Epithelial cell of proximal tubule (primary cell): ENCODE results near the gene CORO2B. TPM values are rescaled to one million over a fixed set of nuclear protein-coding genes. Genes with fewer than 3 reads are reported as not detected.
"Not testable (repeated sequence)": the region's sequence is repeated elsewhere in the genome, so short reads cannot be mapped to it uniquely, and the experiment has no call there.

ENCODE experiments used
- DNase-seq: peaks from one replicate; pipeline ENCODE4 v3.0.0-alpha.2; 2011; ENCODE audit warnings: low read depth
- H3K4me3 ChIP-seq: 2 replicates; pipeline ENCODE4 v1.5.1; 2011; ENCODE audit warnings: low read depth, mild to moderate bottlenecking, low read length
- CTCF ChIP-seq: conservative IDR thresholded peaks from 2 replicates; pipeline ENCODE4 v1.5.1; 2012; ENCODE audit warnings: low read depth, mild to moderate bottlenecking, low read length
- total RNA-seq: library from RNA; depleted of rRNA; stranded (reverse); fragments of >200 nt; gene quantifications from 2 replicates; pipeline ENCODE4 v1.2.3, GENCODE V29; 2015

The CORO2B gene
- total RNA-seq, 1 donor from 2014 or later = 18.3 TPM

GRCh38 chr15:68602459-68603215 is 23.8 kb downstream of the CORO2B start:
- H3K4me3 ChIP-seq = no peak overlapping the region
- no peak for DNase-seq
- no peak for TF ChIP-seq CTCF

DNA sequence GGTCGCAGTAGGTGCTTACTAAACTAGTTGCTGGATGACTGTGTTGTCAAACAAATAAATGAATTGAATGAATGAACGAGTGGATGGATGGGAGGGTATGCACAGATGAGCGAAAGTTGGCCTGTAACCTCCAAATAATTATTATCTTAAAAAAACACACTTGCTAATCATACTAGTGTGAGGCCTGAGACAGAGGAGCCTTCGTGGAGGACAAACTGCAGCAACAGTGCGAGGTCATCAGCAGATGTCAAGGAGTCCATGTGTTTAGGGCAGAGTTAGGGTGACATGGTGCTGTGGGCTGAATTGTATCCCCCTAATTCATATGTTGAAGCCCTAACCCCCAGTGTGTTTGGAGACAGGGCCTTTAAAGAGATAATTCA is 24.4 kb downstream of the CORO2B start:
- no peak for TF ChIP-seq CTCF
- H3K4me3 ChIP-seq = no peak overlapping the region
- DNase-seq = no peak

GRCh38 chr15:68603951-68604350 is 25.2 kb downstream of the CORO2B start:
- DNase-seq = no peak
- TF ChIP-seq CTCF = no peak
- no peak overlapping the region for H3K4me3 ChIP-seq

- DNase-seq, H3K4me3 ChIP-seq: not testable (repeated sequence)
These were observed 26.2 kb downstream of the CORO2B start for GRCh38 chr15:68604840-68605478.

- TF ChIP-seq CTCF = no peak
- DNase-seq = no peak
- H3K4me3 ChIP-seq = no peak overlapping the region
These were observed 27.6 kb downstream of the CORO2B start for GRCh38 chr15:68606375-68606774.

GRCh38 chr15:68608206-68608843 is 29.5 kb downstream of the CORO2B start:
- TF ChIP-seq CTCF = no peak
- DNase-seq = no peak
- no peak overlapping the region for H3K4me3 ChIP-seq

- no peak for TF ChIP-seq CTCF
These were observed 30.0 kb downstream of the CORO2B start for GRCh38 chr15:68608844-68609232.

More at GRCh38 chr15:68608844-68609232, 30.0 kb downstream of the CORO2B start:
- no peak for DNase-seq
- H3K4me3 ChIP-seq = no peak overlapping the region
